H1 (cell line): Measurements from ENCODE around the gene NONO. TPM values are rescaled to one million over a fixed set of nuclear protein-coding genes. Genes with fewer than 3 reads are reported as not detected.

Experiments
- CTCF ChIA-PET: fragments of 300-600 bp; sonication (Branson Sonifier 250); formaldehyde crosslinking; loops from one replicate; lab custom pipeline; 2021; ENCODE audit not compliant: partially characterized antibody; lab: Charles Lee
- POLR2A ChIA-PET: fragments of 300-600 bp; sonication (Branson Sonifier 250); formaldehyde crosslinking; loops from one replicate; lab custom pipeline; 2021; ENCODE audit warnings: inconsistent platforms; ENCODE audit not compliant: partially characterized antibody; lab: Charles Lee
- DNase-seq, 2 experiments: peaks; one replicate each; pipeline versions ENCODE4 v3.0.0 to v3.0.0-alpha.2; 2010 to 2022; ENCODE audit warnings: low spot score in 2 of 2, low read depth in 1 of 2, mixed read lengths in 1 of 2
- FAIRE-seq: peaks from 2 replicates; lab custom pipeline; 2011; peaks lifted over from hg19 to GRCh38; lab: Jason Lieb, UNC
- H2AFZ ChIP-seq: 2 replicates; pipeline ENCODE4 v1.8.1; 2012; ENCODE audit warnings: low read length, inconsistent platforms
- H2AK5ac ChIP-seq: 2 replicates; pipeline ENCODE4 v1.6.1; 2013; ENCODE audit warnings: low read depth, low read length
- H2BK120ac ChIP-seq: replicated peaks from 2 replicates; pipeline ENCODE3; 2013; ENCODE audit warnings: low read depth, low read length, inconsistent platforms
- H2BK12ac ChIP-seq: 2 replicates; pipeline ENCODE4 v1.6.1; 2013; ENCODE audit warnings: low read depth, low read length
- H2BK15ac ChIP-seq: 2 replicates; pipeline ENCODE4 v1.6.1; 2013; ENCODE audit warnings: low read length
- H2BK20ac ChIP-seq: 2 replicates; pipeline ENCODE4 v1.6.1; 2013; ENCODE audit warnings: low read length
- H2BK5ac ChIP-seq: 2 replicates; pipeline ENCODE4 v1.6.1; 2013; ENCODE audit warnings: low read depth, low read length
- H3K14ac ChIP-seq: 2 replicates; pipeline ENCODE4 v1.6.1; 2013; ENCODE audit warnings: inconsistent platforms; ENCODE audit not compliant: insufficient read length
- H3K18ac ChIP-seq: 2 replicates; pipeline ENCODE4 v1.6.1; 2013; ENCODE audit warnings: low read length; ENCODE audit errors: extremely low read depth
- H3K23ac ChIP-seq: 2 replicates; pipeline ENCODE4 v1.6.1; 2013; ENCODE audit warnings: inconsistent platforms; ENCODE audit not compliant: insufficient read length
- H3K23me2 ChIP-seq: 2 replicates; pipeline ENCODE4 v1.6.1; 2013; ENCODE audit warnings: low read depth, low read length
- H3K27ac ChIP-seq: 2 replicates; pipeline ENCODE4 v1.6.1; 2011; ENCODE audit warnings: low read depth, low read length, inconsistent platforms
- H3K27me3 ChIP-seq, 4 experiments: replicated peaks in 1 of 4; 1 replicate in 1 of 4; 2 replicates in 3 of 4; pipeline versions ENCODE4 v1.6.1 to v1.8.1; 2011 to 2013; ENCODE audit warnings: low read length in 3 of 4, mild to moderate bottlenecking in 3 of 4, inconsistent platforms in 2 of 4, mixed read lengths in 2 of 4, moderate library complexity in 1 of 4; ENCODE audit not compliant: control insufficient read depth in 3 of 4, insufficient read depth in 3 of 4; ENCODE audit errors: extremely low read depth in 1 of 4
- H3K36me3 ChIP-seq, 4 experiments: 2 replicates each; pipeline versions ENCODE4 v1.6.1 to v1.8.1; 2011 to 2013; ENCODE audit warnings: mild to moderate bottlenecking in 4 of 4, low read length in 3 of 4, moderate library complexity in 2 of 4, control low read depth in 1 of 4, inconsistent platforms in 1 of 4; ENCODE audit not compliant: insufficient read depth in 4 of 4, control insufficient read depth in 2 of 4
- H3K4ac ChIP-seq: replicated peaks from 2 replicates; pipeline ENCODE3; 2013; ENCODE audit warnings: low read length, low read depth, mixed read lengths, inconsistent platforms; ENCODE audit not compliant: insufficient read length
- H3K4me1 ChIP-seq, 4 experiments: replicated peaks in 1 of 4; 1 replicate in 1 of 4; 2 replicates in 3 of 4; pipeline versions ENCODE4 v1.6.1 to v1.8.1; 2011 to 2013; ENCODE audit warnings: low read length in 3 of 4, inconsistent platforms in 2 of 4, mixed read lengths in 1 of 4; ENCODE audit not compliant: insufficient read depth in 4 of 4, control insufficient read depth in 3 of 4
- H3K4me2 ChIP-seq, 2 experiments: 2 replicates each; pipeline versions ENCODE4 v1.6.1 to v1.8.1; 2011 to 2013; ENCODE audit warnings: low read depth in 2 of 2, low read length in 2 of 2, control low read depth in 1 of 2, inconsistent platforms in 1 of 2, mild to moderate bottlenecking in 1 of 2; ENCODE audit not compliant: insufficient read depth in 1 of 2
- H3K4me3 ChIP-seq, 4 experiments: fragments of 200-600, 300-600 bp in 1 of 4; sonication (generic), shearing (Covaris generic), sonication (Bioruptor Twin) in 1 of 4; 2 replicates each; pipeline versions ENCODE4 v1.5.1 to v1.8.1; 2011 to 2016; ENCODE audit warnings: low read length in 4 of 4, low read depth in 3 of 4, control low read depth in 2 of 4, inconsistent platforms in 2 of 4, mild to moderate bottlenecking in 2 of 4, mixed read lengths in 1 of 4, moderate library complexity in 1 of 4; ENCODE audit not compliant: insufficient read depth in 2 of 4; ENCODE audit errors: extremely low read depth in 1 of 4
- H3K56ac ChIP-seq: replicated peaks from 2 replicates; pipeline ENCODE3; 2013; ENCODE audit warnings: low read depth, mild to moderate bottlenecking, mixed read lengths, low read length, inconsistent platforms; ENCODE audit not compliant: insufficient read length
- H3K79me1 ChIP-seq: 2 replicates; pipeline ENCODE4 v1.6.1; 2013; ENCODE audit warnings: low read depth, low read length, control low read depth
- H3K79me2 ChIP-seq, 2 experiments: 2 replicates each; pipeline versions ENCODE4 v1.6.1 to v1.8.1; 2012 to 2013; ENCODE audit warnings: low read length in 2 of 2, mild to moderate bottlenecking in 2 of 2, inconsistent platforms in 1 of 2; ENCODE audit not compliant: insufficient read depth in 2 of 2, control insufficient read depth in 1 of 2
- H3K9ac ChIP-seq, 4 experiments: replicated peaks in 1 of 4; 1 replicate in 1 of 4; 2 replicates in 3 of 4; pipeline versions ENCODE4 v1.6.1 to v1.8.1; 2011 to 2013; ENCODE audit warnings: low read depth in 3 of 4, low read length in 3 of 4, control low read depth in 2 of 4, mild to moderate bottlenecking in 2 of 4, moderate library complexity in 2 of 4, inconsistent platforms in 1 of 4; ENCODE audit errors: extremely low read depth in 1 of 4
- H3K9me3 ChIP-seq, 2 experiments: 2 replicates each; pipeline versions ENCODE4 v1.6.1 to v1.8.1; 2012 to 2013; ENCODE audit warnings: mild to moderate bottlenecking in 2 of 2, moderate library complexity in 2 of 2, control low read depth in 1 of 2, inconsistent platforms in 1 of 2, low read depth in 1 of 2, low read length in 1 of 2, mixed read lengths in 1 of 2; ENCODE audit not compliant: insufficient read depth in 2 of 2
- H4K20me1 ChIP-seq, 2 experiments: replicated peaks in 1 of 2; 2 replicates each; pipeline versions ENCODE3 to v1.8.1; 2011 to 2013; ENCODE audit warnings: inconsistent platforms in 2 of 2, low read length in 2 of 2, mild to moderate bottlenecking in 1 of 2; ENCODE audit not compliant: insufficient read depth in 2 of 2, control insufficient read depth in 1 of 2
- H4K5ac ChIP-seq: 2 replicates; pipeline ENCODE4 v1.6.1; 2013; ENCODE audit warnings: low read length, low read depth, mixed read lengths, inconsistent platforms; ENCODE audit not compliant: insufficient read length
- H4K8ac ChIP-seq: 2 replicates; pipeline ENCODE4 v1.8.0; 2013; ENCODE audit warnings: mild to moderate bottlenecking, moderate library complexity, low read length, inconsistent platforms; ENCODE audit not compliant: insufficient read depth; ENCODE audit errors: extremely low read depth
- H4K91ac ChIP-seq: replicated peaks from 2 replicates; pipeline ENCODE3; 2013; ENCODE audit warnings: low read length, mixed read lengths, inconsistent platforms; ENCODE audit not compliant: insufficient read length
- ASH2L ChIP-seq: fragments of 200-600, 300-600 bp; sonication (generic); IDR thresholded peaks from one replicate; pipeline ENCODE4 v1.7.1; 2017; ENCODE audit warnings: low read length
- CBX5 ChIP-seq: fragments of 300-800, 300-1000 bp; sonication (generic); IDR thresholded peaks from 2 replicates; pipeline ENCODE4 v1.7.1; 2016; ENCODE audit warnings: antibody characterized with exemption, low read length, low read depth
- CHD1 ChIP-seq: IDR thresholded peaks from 2 replicates; pipeline ENCODE4 v1.6.1; 2012; ENCODE audit warnings: low read depth, low read length, improper control_type of control experiment
- CHD2 ChIP-seq: IDR thresholded peaks from 2 replicates; pipeline ENCODE4 v1.6.1; 2012; ENCODE audit warnings: low read length, improper control_type of control experiment
- POLR2AphosphoS5 ChIP-seq: IDR thresholded peaks from 2 replicates; pipeline ENCODE4 v1.6.1; 2011; ENCODE audit warnings: low read depth, low read length
- RNF2 ChIP-seq: fragments of 200-900, 300-1000 bp; sonication (generic); IDR thresholded peaks from 2 replicates; pipeline ENCODE4 v1.7.1; 2016; ENCODE audit warnings: borderline replicate concordance, low read depth, mild to moderate bottlenecking, antibody characterized with exemption, low read length; ENCODE audit not compliant: poor library complexity, severe bottlenecking; ENCODE audit errors: missing control alignments
- SIN3A ChIP-seq, 2 experiments: IDR thresholded peaks in 1 of 2; conservative IDR thresholded peaks in 1 of 2; 2 replicates each; pipeline ENCODE4 v1.6.1; 2011 to 2012; ENCODE audit warnings: low read length in 2 of 2, improper control_type of control experiment in 1 of 2, low read depth in 1 of 2, mild to moderate bottlenecking in 1 of 2
- TCF12 ChIP-seq: IDR thresholded peaks from 2 replicates; pipeline ENCODE4 v1.6.1; 2011; ENCODE audit warnings: low read depth, mild to moderate bottlenecking, low read length
- USF2 ChIP-seq: IDR thresholded peaks from 2 replicates; pipeline ENCODE4 v1.6.1; 2011; ENCODE audit warnings: low read length, improper control_type of control experiment
- WGBS, 2 experiments: shearing (Covaris generic) in 1 of 2; methylation state at CpG; one replicate each; pipeline versions ENCODE4 v1.1.6 to v1.1.7; 2013 to 2015; ENCODE audit warnings: low lambda C conversion rate in 2 of 2, mixed read lengths in 2 of 2, inconsistent platforms in 1 of 2, low coverage in 1 of 2, missing lambda C conversion rate in 1 of 2; ENCODE audit not compliant: insufficient replicate concordance in 2 of 2, insufficient coverage in 1 of 2, insufficient read length in 1 of 2; ENCODE audit errors: extremely low coverage in 1 of 2, missing lambda C conversion rate in 1 of 2; 5-methylcytosine and 5-hydroxymethylcytosine counted together
- polyA plus RNA-seq, 7 experiments: library from polyadenylated mRNA; depleted of rRNA in 3 of 7; stranded (reverse) in 5 of 7; unstranded in 2 of 7; fragments of >200 nt in 5 of 7; fragments of 200-250 nt in 2 of 7; gene quantifications; 1 replicate in 5 of 7; 2 replicates in 1 of 7; 4 replicates in 1 of 7; pipeline versions ENCODE4 v1.2.1 to v1.2.3, GENCODE V29; 2011 to 2013; ENCODE audit warnings: missing spikeins in 2 of 7, mixed read lengths in 2 of 7
- total RNA-seq: library from RNA; stranded (reverse); fragmentation: NEBNext Ultra II Directional; extraction: Animal tissue kit (Norgen Biotek cat#: 25700); gene quantifications from 2 replicates; pipeline ENCODE4 v1.2.1, GENCODE V29; 2021

NONO gene
- total and polyA plus RNA-seq, 2 of the 8 experiments (the other 6 are each of a cell fraction or from before 2014, with no cell fraction given) = 641 to 728 TPM

GRCh38 chrX:71282514-71283402 lies 677 bp upstream of the NONO start:
- ChIA-PET CTCF (interaction anchor here (1.8 kb wide), 1 partner anchor 28 kb away, joined by 4 read pairs; no protein-coding TSS in a partner anchor), POLR2A (interaction anchor here (0.7 to 13.5 kb wide), 10 partner anchors 13 to 742 kb away, joined by 3 to 215 read pairs (median 7); partner anchors contain the start of genes ITGB1BP2, TAF1 and ZMYM3)
- H3K27ac ChIP-seq = peak overlapping the region; percentile 82
- H2BK12ac ChIP-seq = 0 out of 2 replicates have a peak overlapping the region, but pooled peaks have one; percentile 4
- H4K8ac ChIP-seq = no peak overlapping the region; the same call in 1 of the 2 replicates
- 36% methylated on average over 9 of the region's 16 CpGs; no CpG with 5 or more reads in 1 of the 2 experiments for WGBS, 2 experiments
- no peak overlapping the region for H2BK20ac ChIP-seq
- H3K79me2 ChIP-seq = peaks cover 22 to 43% of the 10 kb centered on the region in 2 experiments
- peaks cover 3 to 5% of the 10 kb centered on the region in 2 experiments for H4K20me1 ChIP-seq
- no peak overlapping the region for H2AK5ac ChIP-seq
- H3K27me3 ChIP-seq = no peaks in the 10 kb centered on the region
- peak overlapping the region; percentile 68 to 92 for H3K4me2 ChIP-seq
- peak overlapping the region; percentile 19 to 59 (median 28); a peak in 5 of 8 replicates for H3K4me3 ChIP-seq
- no peak overlapping the region for H2BK120ac ChIP-seq
- H2BK15ac ChIP-seq = no peak overlapping the region
- no peak for FAIRE-seq
- H3K23me2 ChIP-seq = peaks cover 3% of the 10 kb centered on the region; the same call in 1 of the 2 replicates
- H3K9me3 ChIP-seq = no peaks in the 10 kb centered on the region; a peak in 1 of 4 replicates
- peak in 1 of 2 experiments; percentile 64 for DNase-seq
- peaks cover 0 to 28% (median 0%) of the 10 kb centered on the region in 4 experiments; a peak in 1 of 8 replicates for H3K36me3 ChIP-seq
- H4K5ac ChIP-seq = peak overlapping the region; percentile 78
- H2AFZ ChIP-seq = peak overlapping the region; percentile 12; the same call in 1 of the 2 replicates
- peak overlapping the region in 3 of 4 experiments; percentile 31 to 68 (median 57); a peak in 5 of 7 replicates for H3K9ac ChIP-seq
- H4K91ac ChIP-seq = peak overlapping the region; percentile 97
- H3K56ac ChIP-seq = peak overlapping the region; percentile 77
- peak overlapping the region; percentile 51; the same call in 1 of the 2 replicates for H3K18ac ChIP-seq
- H3K79me1 ChIP-seq = no peaks in the 10 kb centered on the region
- H3K14ac ChIP-seq = no peak overlapping the region
- H3K4ac ChIP-seq = no peak overlapping the region
- peak overlapping the region; percentile 84; the same call in 1 of the 2 replicates for H2BK5ac ChIP-seq
- H3K4me1 ChIP-seq = peaks cover 0 to 5% (median 3%) of the 10 kb centered on the region in 4 experiments; a peak in 3 of 7 replicates
- H3K23ac ChIP-seq = no peak overlapping the region
- no peak for TF ChIP-seq CHD2
- TF ChIP-seq POLR2AphosphoS5 = no peak
- TF ChIP-seq CBX5 = no peak
- TF ChIP-seq CHD1 = no peak
- 0 out of 4 replicates have a peak, but pooled peaks of 1 of the 2 experiments have one; percentile 24 for TF ChIP-seq SIN3A (conservative IDR thresholded peaks at IDR 0.05 in 1 of 2, IDR thresholded peaks at IDR 0.05 in 1 of 2; ENCODE audit: low read depth in 1 of 2, low read length in 2 of 2)
- TF ChIP-seq USF2 = no peak
- no peak for TF ChIP-seq TCF12
- no peak for TF ChIP-seq RNF2
- peak; percentile 30 for TF ChIP-seq ASH2L
